GM19463 (cell line): ENCODE results near the gene ABCA13.

ENCODE experiments used
- ATAC-seq: cut with Tn5 transposase; IDR thresholded peaks from one replicate; pipeline ENCODE4 v1.9.1; 2021; ENCODE audit warnings: mild to moderate bottlenecking, moderate library complexity; ENCODE audit not compliant: unreplicated experiment

Gene ABCA13

GRCh38 chr7:48426331-48426965 lies 255.2 kb downstream of the ABCA13 start:
- no peak for ATAC-seq

GRCh38 chr7:48426966-48427555 lies 255.8 kb downstream of the ABCA13 start:
- ATAC-seq: no peak

- ATAC-seq: no peak
Observed at GRCh38 chr7:48427671-48428070, 256.4 kb downstream of the ABCA13 start.

GRCh38 chr7:48428091-48428684 lies 256.9 kb downstream of the ABCA13 start:
- peak; percentile 47 for ATAC-seq

- ATAC-seq: no peak
Observed at GRCh38 chr7:48429117-48429516, 257.9 kb downstream of the ABCA13 start.

- ATAC-seq: no peak
Observed at GRCh38 chr7:48438206-48438605, 266.9 kb downstream of the ABCA13 start.

GRCh38 chr7:48441848-48442492 lies 270.7 kb downstream of the ABCA13 start:
- ATAC-seq: no peak

GRCh38 chr7:48443051-48443450 lies 271.8 kb downstream of the ABCA13 start:
- ATAC-seq: no peak

- ATAC-seq: no peak
Observed at GRCh38 chr7:48446721-48447120, 275.5 kb downstream of the ABCA13 start.

GRCh38 chr7:48452218-48452617 lies 281.0 kb downstream of the ABCA13 start:
- ATAC-seq: no peak

GRCh38 chr7:48454750-48455192 lies 283.5 kb downstream of the ABCA13 start:
- no peak for ATAC-seq

- ATAC-seq: no peak
Observed at GRCh38 chr7:48455363-48455762, 284.1 kb downstream of the ABCA13 start.

- ATAC-seq: peak; percentile 69
Observed at GRCh38 chr7:48458701-48459524, 287.7 kb downstream of the ABCA13 start.

- ATAC-seq: no peak
Observed at GRCh38 chr7:48466713-48467112, 295.5 kb downstream of the ABCA13 start.

- ATAC-seq: no peak
Observed at GRCh38 chr7:48471196-48471595, 299.9 kb downstream of the ABCA13 start.

GRCh38 chr7:48472640-48473039 lies 301.4 kb downstream of the ABCA13 start:
- ATAC-seq: no peak

GRCh38 chr7:48473205-48473865 lies 302.1 kb downstream of the ABCA13 start:
- ATAC-seq: no peak

- ATAC-seq: no peak
Observed at GRCh38 chr7:48481235-48481634, 310.0 kb downstream of the ABCA13 start.

- ATAC-seq: no peak
Observed at GRCh38 chr7:48497521-48497920, 326.3 kb downstream of the ABCA13 start.

- no peak for ATAC-seq
Observed at GRCh38 chr7:48502021-48502420, 330.8 kb downstream of the ABCA13 start.
